Measurements from ENCODE around the gene CTNND2.

- TF ChIP-seq CTCF (IDR thresholded peaks at IDR 0.05), result no peak
- TF ChIP-seq EZH2phosphoT487 (IDR thresholded peaks at IDR 0.05), result no peak
- TF ChIP-seq EZH2 (IDR thresholded peaks at IDR 0.05), result no peak
Measured at GRCh38 chr5:11700391-11700790, 203.9 kb downstream of the CTNND2 start.
